GM12865 (cell line): ENCODE results near the gene DSC2.

Experiments
- DNase-seq: peaks from one replicate; pipeline ENCODE4 v3.0.0; 2010; ENCODE audit warnings: low read depth
- H3K4me3 ChIP-seq: 2 replicates; pipeline ENCODE4 v1.5.1; 2011; ENCODE audit warnings: mild to moderate bottlenecking, low read depth, low read length, control low read depth
- TF ChIP-seq, protein P1 (sequence below): IDR thresholded peaks from 2 replicates; pipeline ENCODE4 v1.5.1; 2011; ENCODE audit warnings: low read length, control low read depth, low read depth, inconsistent platforms; ENCODE audit not compliant: insufficient read depth; ENCODE audit errors: missing control alignments

The DSC2 gene

DNA sequence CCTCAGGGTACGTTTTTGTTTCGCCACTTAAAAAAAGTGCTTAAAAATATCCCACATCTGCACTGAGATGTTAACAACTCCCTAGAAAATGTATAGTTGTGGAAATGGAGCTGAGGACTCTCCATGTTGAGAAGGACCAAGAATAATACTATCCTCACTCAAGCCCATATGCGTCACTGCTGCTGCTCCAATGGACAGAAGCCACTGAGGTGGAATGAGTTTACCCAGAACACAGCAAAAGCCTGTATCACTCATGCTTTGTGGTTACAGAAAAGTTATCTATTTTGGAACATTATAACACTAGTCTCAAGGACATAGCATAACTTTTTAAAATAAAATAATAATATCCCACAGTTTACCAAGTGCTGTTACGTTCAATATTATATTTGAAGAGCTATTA is 91.6 kb downstream of the DSC2 start:
- no peak overlapping the region for H3K4me3 ChIP-seq
- TF ChIP-seq, protein P1, sequence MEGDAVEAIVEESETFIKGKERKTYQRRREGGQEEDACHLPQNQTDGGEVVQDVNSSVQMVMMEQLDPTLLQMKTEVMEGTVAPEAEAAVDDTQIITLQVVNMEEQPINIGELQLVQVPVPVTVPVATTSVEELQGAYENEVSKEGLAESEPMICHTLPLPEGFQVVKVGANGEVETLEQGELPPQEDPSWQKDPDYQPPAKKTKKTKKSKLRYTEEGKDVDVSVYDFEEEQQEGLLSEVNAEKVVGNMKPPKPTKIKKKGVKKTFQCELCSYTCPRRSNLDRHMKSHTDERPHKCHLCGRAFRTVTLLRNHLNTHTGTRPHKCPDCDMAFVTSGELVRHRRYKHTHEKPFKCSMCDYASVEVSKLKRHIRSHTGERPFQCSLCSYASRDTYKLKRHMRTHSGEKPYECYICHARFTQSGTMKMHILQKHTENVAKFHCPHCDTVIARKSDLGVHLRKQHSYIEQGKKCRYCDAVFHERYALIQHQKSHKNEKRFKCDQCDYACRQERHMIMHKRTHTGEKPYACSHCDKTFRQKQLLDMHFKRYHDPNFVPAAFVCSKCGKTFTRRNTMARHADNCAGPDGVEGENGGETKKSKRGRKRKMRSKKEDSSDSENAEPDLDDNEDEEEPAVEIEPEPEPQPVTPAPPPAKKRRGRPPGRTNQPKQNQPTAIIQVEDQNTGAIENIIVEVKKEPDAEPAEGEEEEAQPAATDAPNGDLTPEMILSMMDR: no peak
- DNase-seq: no peak
